AG04449 (cell line): ENCODE measurements around the gene MARK4.

Source experiments
- CTCF ChIA-PET: fragments of 350-600 bp; formaldehyde crosslinking; extraction: SDS; loops from one replicate; lab custom pipeline; 2021; ENCODE audit warnings: antibody characterized with exemption; lab: Yijun Ruan, JAX
- POLR2A ChIA-PET: fragments of 400-600, 350-600 bp; formaldehyde crosslinking; extraction: SDS; loops from one replicate; lab custom pipeline; 2020; ENCODE audit warnings: antibody characterized with exemption, inconsistent platforms; lab: Yijun Ruan, JAX
- DNase-seq: peaks from one replicate; pipeline ENCODE4 v3.0.0-alpha.2; 2010; ENCODE audit warnings: low read depth, low spot score
- H3K4me3 ChIP-seq: 2 replicates; pipeline ENCODE4 v1.5.1; 2011; ENCODE audit warnings: low read depth, mild to moderate bottlenecking, control low read depth, low read length
- TF ChIP-seq, protein P1 (sequence below): IDR thresholded peaks from one replicate; pipeline ENCODE4 v1.5.1; 2011; ENCODE audit warnings: mild to moderate bottlenecking, moderate library complexity, low read length, control low read depth, inconsistent platforms; ENCODE audit not compliant: insufficient read depth; ENCODE audit errors: missing control alignments

Gene MARK4

DNA sequence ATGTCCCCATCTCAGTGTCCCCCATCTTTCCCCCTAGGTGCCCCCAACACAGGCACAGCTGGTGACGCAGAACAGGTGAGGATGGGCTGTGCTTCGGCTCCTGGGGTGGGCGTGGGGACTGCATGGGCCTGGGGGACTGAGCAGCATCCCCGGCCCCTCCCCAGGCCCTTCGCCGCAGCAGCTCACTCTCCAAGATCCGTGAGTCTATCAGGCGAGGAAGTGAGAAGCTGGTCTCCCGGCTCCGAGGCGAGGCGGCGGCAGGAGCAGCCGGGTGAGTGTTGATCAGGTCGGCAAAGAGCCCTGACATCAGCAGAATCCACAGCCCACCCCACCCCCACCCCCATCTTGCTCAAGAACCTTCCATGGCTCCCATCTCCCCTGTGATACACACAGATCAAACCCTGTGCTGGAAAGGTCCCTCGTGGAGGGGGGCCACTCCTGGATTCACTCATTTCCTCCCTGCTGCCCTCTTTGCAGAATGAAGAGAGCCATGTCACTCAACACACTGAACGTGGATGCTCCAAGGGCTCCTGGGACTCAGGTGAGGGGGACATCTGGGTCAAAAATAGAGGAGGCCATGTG lies 99.5 kb downstream of the MARK4 start:
- no peak for DNase-seq
- H3K4me3 ChIP-seq = no peak overlapping the region
- ChIA-PET POLR2A (interaction anchor here (0.7 kb wide), 1 partner anchor 44 kb away, joined by 3 read pairs; no protein-coding TSS in a partner anchor), CTCF (interaction anchor here (3.0 kb wide), 1 partner anchor 12 kb away, joined by 18 read pairs; no protein-coding TSS in a partner anchor)
- TF ChIP-seq, protein P1, sequence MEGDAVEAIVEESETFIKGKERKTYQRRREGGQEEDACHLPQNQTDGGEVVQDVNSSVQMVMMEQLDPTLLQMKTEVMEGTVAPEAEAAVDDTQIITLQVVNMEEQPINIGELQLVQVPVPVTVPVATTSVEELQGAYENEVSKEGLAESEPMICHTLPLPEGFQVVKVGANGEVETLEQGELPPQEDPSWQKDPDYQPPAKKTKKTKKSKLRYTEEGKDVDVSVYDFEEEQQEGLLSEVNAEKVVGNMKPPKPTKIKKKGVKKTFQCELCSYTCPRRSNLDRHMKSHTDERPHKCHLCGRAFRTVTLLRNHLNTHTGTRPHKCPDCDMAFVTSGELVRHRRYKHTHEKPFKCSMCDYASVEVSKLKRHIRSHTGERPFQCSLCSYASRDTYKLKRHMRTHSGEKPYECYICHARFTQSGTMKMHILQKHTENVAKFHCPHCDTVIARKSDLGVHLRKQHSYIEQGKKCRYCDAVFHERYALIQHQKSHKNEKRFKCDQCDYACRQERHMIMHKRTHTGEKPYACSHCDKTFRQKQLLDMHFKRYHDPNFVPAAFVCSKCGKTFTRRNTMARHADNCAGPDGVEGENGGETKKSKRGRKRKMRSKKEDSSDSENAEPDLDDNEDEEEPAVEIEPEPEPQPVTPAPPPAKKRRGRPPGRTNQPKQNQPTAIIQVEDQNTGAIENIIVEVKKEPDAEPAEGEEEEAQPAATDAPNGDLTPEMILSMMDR = no peak

DNA sequence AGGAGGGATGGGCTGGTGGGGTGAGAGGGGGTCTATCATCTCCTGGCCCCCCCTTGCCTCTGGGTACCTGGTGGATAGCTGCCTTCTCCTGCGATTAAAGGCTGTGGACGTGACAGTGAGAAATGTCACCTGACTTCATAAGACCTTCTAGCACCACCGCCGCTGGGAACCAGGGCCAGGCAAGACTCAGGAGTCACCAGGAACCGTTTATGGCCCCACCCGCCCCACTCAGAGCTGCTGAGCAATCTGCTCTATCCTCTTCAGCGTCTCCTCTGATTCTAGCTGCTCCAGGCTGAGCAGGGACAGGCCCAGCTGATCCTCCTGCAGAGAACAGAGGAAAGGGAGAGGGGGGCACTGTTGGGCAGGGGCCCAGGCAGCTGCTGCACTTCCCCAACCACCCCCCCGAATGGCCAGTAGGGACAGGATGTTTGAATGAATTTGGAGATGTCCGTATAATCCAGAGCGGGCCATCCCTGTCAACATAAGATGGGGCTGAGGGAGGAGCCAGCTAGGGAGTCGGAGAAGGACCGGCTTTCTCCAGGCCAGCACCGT lies 100.4 kb downstream of the MARK4 start:
- no peak overlapping the region for H3K4me3 ChIP-seq
- DNase-seq = no peak
- TF ChIP-seq, protein P1 = no peak
- ChIA-PET CTCF (interaction anchor here (1.8 to 3.0 kb wide), 2 partner anchors 13 to 53 kb away, joined by 5 to 18 read pairs; partner anchors contain the start of gene PPP1R13L), POLR2A (no interaction called here)

DNA sequence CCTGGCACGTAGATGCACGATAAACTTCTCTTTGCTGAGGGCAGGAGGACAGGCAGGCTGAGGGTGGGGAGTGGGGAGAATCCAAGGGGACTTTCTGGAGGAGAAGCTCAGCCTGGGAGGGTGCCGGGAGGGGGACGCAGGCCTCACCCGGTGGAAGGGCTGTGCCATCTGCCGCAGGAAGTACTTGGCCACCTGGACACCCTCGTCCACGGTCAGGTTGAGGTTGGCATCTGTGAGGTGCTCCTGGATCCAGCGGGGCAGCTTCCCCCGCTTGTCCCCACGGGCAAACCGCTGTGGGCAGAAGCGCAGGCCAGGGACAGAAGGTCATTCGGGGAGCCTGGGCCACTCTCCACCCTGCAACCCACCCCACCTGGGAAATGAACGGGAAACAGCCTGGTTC lies 101.0 kb downstream of the MARK4 start:
- CTCF ChIA-PET = interaction anchor here (1.8 to 3.0 kb wide), 2 partner anchors 13 to 52 kb away, joined by 5 to 18 read pairs; partner anchors contain the start of gene PPP1R13L
- TF ChIP-seq, protein P1 = no peak
- POLR2A ChIA-PET = no interaction called here
- H3K4me3 ChIP-seq = no peak overlapping the region
- DNase-seq = no peak

DNA sequence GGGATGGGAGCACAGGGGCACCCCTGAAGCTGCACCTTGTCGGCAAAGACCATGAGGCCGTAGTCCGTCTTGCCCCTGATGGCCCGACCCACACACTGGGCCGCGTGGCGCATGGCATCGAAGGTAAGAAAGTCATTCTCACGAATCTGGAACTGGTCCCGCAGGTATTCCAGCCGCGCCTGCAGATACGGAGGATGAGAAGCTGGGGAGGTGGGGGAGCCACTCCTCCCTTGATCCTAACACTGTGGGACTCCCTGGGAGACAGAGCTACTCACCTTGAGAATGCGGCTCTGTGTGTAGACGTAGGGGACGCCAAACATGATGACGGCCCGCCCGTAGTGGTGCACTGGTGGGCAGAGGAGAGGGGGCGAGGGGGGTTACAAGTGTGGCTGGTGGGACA lies 101.4 kb downstream of the MARK4 start:
- ChIA-PET POLR2A (no interaction called here), CTCF (interaction anchor here (1.8 to 3.0 kb wide), 2 partner anchors 14 to 52 kb away, joined by 5 to 18 read pairs; partner anchors contain the start of gene PPP1R13L)
- TF ChIP-seq, protein P1 = no peak
- H3K4me3 ChIP-seq = no peak overlapping the region
- DNase-seq = no peak

DNA sequence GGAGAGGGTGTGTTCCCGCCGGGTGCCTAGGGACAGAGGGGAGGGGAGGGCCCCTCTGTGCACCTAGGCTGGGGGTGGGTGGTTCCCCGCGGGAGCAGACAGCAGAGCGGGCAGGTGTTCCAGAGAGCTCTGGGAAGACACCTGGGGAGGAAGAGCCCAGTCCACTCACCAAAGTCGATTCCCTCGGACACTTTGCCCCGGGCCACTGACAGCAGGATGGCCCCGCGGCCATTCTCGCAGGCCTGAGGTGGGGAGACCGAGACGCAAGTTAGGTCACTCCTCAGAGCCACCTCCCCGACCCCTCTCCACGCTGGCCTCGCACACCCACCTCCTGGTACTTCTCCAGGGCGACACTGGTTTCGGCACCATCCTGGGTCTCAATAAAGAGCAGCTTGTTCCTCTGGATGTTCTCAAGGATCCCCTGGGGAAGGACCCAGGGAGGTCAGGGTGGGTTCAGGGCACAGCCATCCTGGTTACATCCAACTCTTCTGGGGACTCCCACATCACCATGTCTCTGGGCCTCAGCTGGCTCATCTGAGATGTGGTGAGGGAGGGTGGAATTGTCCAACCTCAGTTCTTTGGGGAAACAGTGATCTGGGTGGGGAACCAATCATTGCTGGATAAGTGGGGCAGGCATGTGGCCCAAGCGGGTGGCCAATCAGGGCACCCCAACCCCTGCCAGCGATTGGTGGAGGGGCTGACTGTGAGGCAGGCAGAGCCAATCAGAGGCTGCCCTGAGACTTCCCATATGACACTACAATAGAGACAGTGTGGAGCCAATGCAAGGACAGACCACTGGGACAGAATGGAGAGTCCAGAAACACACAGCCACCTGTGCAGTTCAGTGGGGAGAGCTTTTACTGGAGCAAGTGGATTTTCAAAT lies 102.1 kb downstream of the MARK4 start:
- POLR2A ChIA-PET = no interaction called here
- CTCF ChIA-PET = interaction anchor here (0.7 to 3.0 kb wide), 4 partner anchors 14 to 207 kb away, joined by 3 to 18 read pairs (median 4); partner anchors contain the start of gene PPP1R13L
- no peak overlapping the region for H3K4me3 ChIP-seq
- TF ChIP-seq, protein P1 = no peak
- DNase-seq = no peak
